GM19193 (cell line): ENCODE data around the gene USP48.

Experiments
- POLR2A ChIP-seq: IDR thresholded peaks from 4 replicates; pipeline ENCODE4 v1.6.1; 2011; ENCODE audit not compliant: insufficient read depth, insufficient read length; ENCODE audit errors: extremely low read depth

Gene USP48

DNA sequence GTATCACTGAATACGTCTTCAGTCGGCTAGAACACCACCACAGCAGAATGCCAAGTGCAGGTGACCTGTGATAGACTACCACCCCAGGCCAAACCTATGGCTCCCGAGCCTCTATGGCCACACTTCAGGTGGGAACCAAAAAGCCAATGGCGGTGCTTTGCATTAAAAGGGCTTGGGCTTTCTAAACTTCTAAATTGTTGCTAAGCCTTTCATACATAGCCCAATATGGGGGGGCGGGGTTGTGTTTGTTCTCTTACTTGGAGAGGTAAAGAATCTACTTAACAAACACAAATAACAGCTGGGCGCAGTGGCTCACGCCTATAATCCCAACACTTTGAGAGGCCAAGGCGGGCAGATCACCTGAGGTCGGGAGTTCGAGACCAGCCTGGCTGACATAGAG is 19.7 kb downstream of the USP48 start:
- TF ChIP-seq POLR2A = no peak

DNA sequence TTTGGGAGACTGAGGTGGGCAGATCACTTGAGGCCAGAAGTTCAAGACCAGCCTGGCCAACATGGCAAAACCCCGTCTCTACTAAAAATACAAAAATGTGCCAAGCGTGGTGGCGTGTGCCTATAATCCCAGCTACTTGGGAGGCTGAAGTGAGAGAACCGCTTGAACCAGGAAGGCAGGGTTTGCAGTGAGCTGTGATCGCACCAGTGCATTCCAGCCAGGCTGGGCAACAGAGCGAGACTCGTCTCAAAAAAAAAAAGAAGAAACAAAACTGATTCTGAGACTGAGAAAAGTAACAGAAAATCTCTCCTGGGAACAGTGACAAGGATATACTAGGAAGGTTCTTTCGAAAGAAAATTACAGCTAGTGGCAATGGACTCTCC is 20.9 kb downstream of the USP48 start:
- no peak for TF ChIP-seq POLR2A

DNA sequence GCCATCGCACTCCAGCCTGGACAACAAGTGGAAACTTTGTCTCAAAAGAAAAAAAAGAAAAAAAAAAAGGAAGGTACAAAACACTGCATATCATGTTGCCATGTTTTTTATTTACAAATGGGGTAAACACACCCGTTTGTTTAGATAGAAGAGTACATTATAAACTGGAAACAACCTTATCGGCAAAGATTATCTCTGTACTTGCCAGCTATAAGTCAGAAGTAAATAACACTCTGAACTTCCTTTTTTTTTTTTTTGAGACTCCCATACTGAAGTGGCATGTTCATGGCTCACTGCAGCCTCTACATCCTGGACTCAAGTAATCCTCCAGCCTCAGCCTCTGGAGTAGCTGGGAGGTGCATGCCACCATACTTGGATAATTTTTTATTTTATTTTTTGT is 21.9 kb downstream of the USP48 start:
- TF ChIP-seq POLR2A = no peak

DNA sequence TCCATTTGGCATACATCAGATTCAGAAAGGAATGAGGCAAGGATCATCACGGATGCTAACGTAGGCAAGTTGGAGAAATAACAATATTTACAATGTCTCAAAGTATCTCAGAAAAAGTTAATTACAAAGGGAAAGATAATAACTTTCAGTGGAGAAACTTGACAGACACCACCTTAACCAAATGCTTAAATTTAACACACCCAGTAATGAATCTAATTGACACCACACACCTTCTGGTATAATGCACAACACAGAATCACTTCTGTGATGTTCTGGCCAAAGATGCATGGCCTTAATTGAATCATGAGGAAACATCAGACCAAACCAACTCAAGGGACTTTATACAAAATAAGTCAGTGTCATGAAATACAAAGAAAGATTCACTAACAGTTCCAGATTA is 23.1 kb downstream of the USP48 start:
- no peak for TF ChIP-seq POLR2A

DNA sequence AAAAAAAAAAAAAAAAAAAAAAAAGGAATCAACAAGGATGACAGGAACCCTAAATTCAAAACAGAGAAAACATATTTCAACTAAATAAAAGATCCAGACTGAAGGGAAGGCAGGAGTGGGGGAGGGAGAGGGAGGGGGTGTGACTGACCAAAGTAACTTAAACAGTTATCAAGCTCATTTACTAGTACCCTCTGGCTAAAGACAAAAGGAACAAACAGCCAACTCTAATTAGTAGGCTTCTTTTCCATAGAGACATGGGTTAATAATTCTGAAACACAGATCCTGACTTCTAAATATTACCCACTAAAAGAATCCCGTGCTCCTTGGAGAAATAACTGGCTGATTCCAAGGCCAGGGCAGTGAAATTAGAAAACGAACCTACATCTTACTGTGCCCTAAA is 23.8 kb downstream of the USP48 start:
- no peak for TF ChIP-seq POLR2A

DNA sequence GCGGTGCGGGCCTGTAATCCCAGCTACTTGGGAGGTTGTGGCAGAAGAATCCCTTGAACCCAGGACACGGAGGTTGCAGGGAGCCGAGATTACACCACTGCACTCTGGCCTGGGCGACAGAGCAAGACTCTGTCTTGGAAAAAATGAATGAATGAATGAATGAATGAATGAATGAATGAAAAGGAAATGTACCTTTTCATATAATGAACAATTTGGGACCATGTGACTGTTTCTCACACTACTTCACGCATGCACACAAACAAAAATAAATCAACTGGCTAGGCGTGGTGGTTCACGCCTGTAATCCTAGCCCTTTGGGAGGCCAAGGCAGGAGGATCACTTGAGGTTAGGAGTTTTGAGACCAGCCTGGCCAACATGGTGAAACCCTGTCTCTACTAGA is 24.3 kb downstream of the USP48 start:
- TF ChIP-seq POLR2A = no peak

DNA sequence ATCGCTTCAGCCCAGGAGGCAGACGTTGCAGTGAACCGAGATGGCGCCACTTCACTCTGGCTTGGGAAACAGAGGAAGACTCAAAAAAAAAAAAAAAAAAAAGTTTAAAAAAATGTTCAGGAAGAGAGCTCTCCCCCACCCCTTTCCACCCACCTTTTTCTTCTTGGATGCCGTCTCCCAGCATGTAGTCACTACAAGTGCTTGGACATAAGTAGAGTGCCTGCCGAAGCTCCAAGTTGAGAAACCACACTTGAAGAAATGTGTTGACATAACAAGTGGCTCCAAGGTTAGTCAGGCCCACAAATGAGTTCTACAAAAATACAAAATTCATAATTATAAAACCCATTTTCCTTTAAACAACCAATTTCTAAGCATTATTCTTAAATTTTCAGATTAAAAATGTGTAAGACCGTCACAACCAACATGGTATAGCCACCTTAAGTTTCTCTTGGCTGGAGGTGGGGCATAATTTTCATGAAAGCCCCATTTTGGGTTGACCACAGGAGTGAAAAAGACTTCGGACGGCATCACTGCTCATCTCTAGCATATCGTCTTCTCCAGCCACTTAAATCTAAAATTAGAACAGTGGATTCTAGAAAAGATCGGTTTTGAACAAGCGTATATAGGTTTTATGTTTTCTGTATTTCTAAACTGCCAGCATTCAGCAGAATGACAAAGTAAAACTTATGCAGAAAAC is 26.4 kb downstream of the USP48 start:
- TF ChIP-seq POLR2A = no peak

DNA sequence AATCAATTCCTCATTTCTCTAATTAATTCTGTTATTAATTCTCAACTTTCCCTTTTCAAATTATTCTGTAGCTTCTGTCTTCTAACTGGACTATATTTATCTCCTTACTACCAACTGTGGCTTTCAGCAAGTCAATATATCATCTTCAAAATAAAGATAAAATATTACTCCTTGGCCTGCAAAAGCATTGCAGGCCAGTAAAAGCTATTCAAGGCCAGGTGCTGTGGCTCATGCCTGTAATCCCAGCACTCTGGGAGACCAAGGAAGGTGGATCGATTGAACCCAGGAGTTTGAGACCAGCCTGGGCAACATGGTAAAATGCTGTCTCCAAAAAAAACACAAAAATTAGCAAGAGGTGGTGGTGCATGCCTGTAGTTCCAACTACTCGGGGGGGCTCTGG is 27.9 kb downstream of the USP48 start:
- TF ChIP-seq POLR2A = no peak

DNA sequence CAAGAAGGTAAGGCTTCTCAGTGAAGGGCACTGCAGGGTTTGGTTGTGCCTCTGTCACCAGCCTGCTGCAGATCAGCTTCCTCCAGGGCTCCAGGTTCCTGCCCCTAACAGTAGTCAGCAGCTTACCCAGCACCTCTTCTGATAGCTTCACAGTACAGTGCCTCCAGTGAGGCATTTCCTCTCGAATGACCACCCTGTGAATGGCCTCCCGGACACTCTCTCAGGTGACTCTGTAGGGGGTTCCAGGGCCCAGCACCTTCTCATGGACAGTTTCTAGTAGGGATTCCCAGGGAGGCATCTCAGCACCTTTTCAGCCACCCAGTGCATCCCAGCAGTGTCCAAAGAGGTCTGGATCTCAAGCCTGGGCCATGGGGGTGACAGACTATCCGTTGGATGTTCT is 28.4 kb downstream of the USP48 start:
- TF ChIP-seq POLR2A = no peak

DNA sequence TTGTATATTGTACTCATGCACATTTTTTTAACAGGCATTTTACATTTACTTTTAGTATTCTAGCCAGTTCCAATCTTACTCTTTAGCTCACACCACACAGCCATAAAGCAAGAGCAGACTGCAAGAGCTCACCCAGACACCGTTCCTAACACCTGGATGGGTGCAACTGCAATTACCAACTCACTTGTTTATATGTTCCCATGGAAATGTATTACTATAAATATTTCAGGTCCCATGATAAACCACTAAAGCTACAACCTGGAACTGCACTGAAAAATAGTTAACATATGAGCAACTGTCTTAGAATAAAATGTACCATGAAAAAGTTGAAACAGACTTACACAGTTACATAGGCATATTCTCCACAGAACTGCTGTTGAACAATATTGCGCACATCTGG is 30.8 kb downstream of the USP48 start:
- no peak for TF ChIP-seq POLR2A

DNA sequence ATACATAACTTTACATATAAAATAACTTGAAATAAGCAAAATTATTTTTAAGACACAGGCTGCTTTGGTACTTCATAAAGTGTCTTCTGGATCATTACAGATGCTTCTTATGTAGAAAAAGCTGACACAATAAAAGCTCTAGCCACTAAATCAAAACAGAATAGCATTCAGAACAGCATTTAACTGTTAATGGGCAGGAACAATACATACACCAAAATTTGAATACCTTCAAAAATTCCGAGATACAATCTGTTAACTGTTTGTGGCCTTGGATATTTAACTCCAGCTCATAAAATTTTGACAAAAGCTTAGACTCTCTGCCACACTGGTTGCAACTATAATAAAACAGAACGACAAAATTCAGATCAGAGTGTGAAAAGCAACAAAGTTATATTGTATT is 31.7 kb downstream of the USP48 start:
- no peak for TF ChIP-seq POLR2A

DNA sequence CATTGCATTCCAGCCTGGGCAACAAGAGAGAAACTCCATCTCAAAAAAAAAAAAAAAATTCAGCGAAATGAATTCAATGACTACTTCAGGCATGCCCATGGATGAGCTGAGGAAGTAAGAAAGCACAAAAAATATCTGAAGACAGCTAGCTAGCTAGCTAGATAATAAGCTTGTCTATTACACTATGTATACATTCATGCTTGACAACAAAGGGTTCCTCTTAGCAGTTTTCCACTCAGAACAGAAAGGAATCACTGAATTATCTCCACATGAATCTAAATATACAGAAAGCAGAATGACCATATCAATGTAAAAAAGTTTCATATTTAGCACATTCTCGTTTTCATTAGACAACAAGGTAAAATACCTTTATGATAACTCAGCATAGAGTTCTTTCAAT is 32.1 kb downstream of the USP48 start:
- no peak for TF ChIP-seq POLR2A

DNA sequence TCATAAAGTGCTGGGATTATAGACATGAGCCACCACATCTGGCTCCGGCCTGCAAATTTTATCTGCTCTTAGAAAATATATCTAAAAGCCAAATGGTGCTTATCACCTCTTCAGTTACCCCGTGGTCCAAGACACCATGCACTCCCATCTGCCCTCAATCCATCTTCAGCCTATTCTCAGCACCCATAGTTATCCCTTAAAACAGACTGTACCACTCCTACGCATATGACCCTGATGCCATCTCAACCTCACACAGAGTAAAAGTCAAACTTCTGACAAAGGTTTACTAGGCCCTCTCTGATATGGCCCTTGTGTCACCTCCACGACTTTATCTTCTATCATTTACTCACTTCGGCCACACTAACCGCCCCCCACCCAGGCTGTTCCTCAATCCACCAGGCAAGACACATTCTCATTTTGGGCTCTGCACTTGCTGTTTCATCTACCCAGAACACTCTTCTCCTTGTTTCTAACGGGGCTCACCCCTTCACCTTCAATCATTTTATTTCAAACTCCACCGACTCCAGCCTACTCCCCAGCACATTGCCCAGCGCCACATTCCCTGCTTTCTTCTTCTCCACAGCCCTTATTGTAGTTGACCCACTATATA is 33.0 kb downstream of the USP48 start:
- TF ChIP-seq POLR2A = no peak

DNA sequence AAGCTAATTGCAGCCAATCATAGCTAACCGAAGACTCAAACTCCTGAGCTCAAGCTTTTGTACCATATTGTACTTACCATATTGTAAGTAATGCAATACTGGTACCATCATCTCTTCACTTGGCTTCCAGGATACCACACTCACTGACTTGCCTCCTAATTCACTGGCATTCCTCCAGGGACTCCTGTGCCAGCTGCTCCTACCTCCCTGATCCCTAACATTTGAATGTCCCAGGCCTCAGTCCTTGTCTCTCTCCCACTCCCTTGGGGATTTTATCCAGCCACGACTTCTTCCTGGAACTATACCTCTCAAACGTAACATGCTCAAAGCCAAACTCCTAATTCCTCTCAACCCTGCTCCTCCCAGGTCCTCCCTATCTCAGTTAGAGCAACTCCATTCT is 33.8 kb downstream of the USP48 start:
- no peak for TF ChIP-seq POLR2A

DNA sequence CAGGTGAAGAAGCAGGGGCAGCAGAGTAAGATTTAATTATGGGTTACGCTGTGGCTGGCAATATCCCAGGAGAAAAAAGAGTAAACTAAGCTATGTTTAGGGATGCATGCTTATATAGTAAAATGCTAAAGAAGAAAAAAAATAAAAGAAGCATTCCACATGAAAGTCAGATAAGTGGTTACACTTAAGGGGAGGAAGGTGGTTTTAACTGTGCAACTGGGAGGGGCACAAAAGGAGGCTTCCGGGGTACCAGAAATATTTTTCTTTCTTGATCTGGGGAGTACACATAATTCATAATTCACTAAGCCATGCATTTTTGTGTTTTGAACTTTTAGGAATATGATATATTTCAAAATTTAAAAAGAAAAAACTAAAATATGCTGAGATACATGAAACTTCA is 39.5 kb downstream of the USP48 start:
- TF ChIP-seq POLR2A = no peak

DNA sequence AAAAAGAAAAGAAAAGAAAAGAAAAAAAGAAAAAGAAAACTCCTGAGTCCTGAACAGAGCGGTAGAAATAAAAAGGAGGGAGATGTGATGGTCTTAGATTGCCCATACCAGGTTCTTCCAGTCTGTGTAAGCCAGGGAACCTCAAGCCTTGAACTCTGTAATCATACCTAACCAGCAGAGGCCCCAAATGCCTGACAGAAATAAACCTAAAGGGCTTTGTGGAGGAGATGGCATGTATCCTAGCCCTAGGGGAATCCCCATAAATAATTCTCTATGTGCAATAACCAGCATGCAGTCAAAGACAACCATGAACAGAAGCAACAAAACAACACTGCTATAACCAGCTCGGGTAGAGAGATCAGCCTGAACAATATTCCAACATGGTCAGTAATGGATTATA is 40.4 kb downstream of the USP48 start:
- no peak for TF ChIP-seq POLR2A

DNA sequence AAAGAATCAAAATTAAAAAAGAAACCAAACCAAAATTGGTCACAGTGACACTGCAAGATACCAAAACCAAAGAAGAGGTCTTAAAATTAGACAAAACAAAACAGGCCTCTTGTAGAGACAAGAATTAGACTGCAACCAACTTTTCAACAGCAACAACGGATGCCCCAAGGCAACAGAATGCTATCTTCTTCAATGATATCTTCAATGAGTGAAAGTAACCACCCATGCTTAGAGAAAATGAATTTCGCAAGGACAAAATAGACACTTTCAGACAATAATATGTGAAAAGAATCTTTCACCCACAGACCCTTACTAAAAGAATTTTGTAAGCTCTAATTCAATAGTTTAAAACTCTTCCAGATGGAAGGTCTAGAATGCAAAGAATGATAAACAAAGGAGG is 41.7 kb downstream of the USP48 start:
- no peak for TF ChIP-seq POLR2A
